ENCODE measurements around the gene ANKRD36B.
"Not testable (repeated sequence)": the region's sequence is repeated elsewhere in the genome, so short reads cannot be mapped to it uniquely, and the experiment has no call there.

The ANKRD36B gene

DNA sequence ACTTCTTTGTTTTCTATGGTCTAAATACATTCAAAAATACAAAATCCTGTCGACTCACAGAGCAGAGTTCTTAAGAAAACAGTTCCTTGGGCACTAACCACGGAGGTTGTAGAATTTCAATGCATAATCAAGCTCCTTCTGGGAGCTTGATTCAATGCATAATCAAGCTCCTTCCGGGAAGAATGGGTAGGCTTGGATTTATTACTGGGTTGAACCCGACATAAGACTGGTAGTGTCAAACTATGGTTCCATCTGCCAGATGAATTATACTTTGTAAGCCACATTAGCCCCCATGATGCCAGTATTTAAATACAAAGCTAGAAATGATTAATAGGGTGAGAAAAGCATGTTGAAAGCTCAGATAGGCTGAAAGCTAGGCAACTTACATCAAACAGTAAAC lies 94.0 kb downstream of the ANKRD36B start:
- not testable (repeated sequence) for H3K36me3 ChIP-seq (ENCODE audit: low read length); H3K9me3 ChIP-seq (ENCODE audit: insufficient read depth, low read length); H3K9ac ChIP-seq (ENCODE audit: low read length); H3K27me3 ChIP-seq (ENCODE audit: low read length); H3K79me2 ChIP-seq (ENCODE audit: insufficient read depth, low read length); H3F3A ChIP-seq (ENCODE audit: insufficient read depth); H3K4me3 ChIP-seq (ENCODE audit: insufficient read depth, low read length, poor library complexity, severe bottlenecking); H3K27ac ChIP-seq (ENCODE audit: low read depth, low read length); H3K9me2 ChIP-seq (replicated peaks; ENCODE audit: insufficient read depth, low read length); H2AFZ ChIP-seq (ENCODE audit: low read depth, low read length, severe bottlenecking); H3K4me2 ChIP-seq (ENCODE audit: low read depth, low read length, poor library complexity, severe bottlenecking); H4K20me1 ChIP-seq (ENCODE audit: low read depth, low read length)

DNA sequence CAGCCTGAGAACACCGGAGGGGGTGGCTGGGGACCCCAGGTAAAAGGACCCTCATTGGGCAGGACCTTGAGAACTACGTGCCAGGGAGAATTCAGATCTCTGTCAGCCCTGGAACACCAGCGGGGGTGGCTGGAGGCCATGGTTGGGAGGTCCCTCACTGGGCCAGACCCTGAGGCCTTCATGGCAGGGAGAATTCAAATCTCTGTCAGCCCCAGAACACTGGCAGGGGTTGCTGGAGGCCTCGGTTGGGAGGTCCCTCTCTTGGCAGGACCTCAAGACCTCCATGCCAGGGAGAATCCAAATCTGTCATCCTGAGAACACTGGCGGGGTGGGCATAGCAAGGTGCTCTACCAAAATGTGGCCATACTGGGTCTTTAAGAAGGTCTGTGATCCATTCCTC lies 99.5 kb downstream of the ANKRD36B start:
- H4K20me1 ChIP-seq (ENCODE audit: low read depth, low read length); H3K36me3 ChIP-seq (ENCODE audit: low read length); H3K4me3 ChIP-seq (ENCODE audit: insufficient read depth, low read length, poor library complexity, severe bottlenecking); H3K9me2 ChIP-seq (replicated peaks; ENCODE audit: insufficient read depth, low read length); H3K27ac ChIP-seq (ENCODE audit: low read depth, low read length); H2AFZ ChIP-seq (ENCODE audit: low read depth, low read length, severe bottlenecking); H3K4me2 ChIP-seq (ENCODE audit: low read depth, low read length, poor library complexity, severe bottlenecking); H3F3A ChIP-seq (ENCODE audit: insufficient read depth); H3K27me3 ChIP-seq (ENCODE audit: low read length); H3K9ac ChIP-seq (ENCODE audit: low read length); H3K79me2 ChIP-seq (ENCODE audit: insufficient read depth, low read length); H3K9me3 ChIP-seq (ENCODE audit: insufficient read depth, low read length): not testable (repeated sequence)

All from SU-DHL-6 (cell line).